Liver (tissue), 9 donors: ENCODE data around the gene SMAP1. TPM values are rescaled to one million over a fixed set of nuclear protein-coding genes. Genes with fewer than 3 reads are reported as not detected.

Source experiments
- DNase-seq: peaks from one replicate; pipeline ENCODE4 v3.0.0-alpha.2; 2017; ENCODE audit warnings: low spot score
- H3K27ac ChIP-seq, 2 donors: one replicate each; pipeline ENCODE4 v1.7.0; 2013; ENCODE audit warnings: inconsistent platforms in 2 of 2, low read length in 2 of 2, control low read depth in 1 of 2, low read depth in 1 of 2, mild to moderate bottlenecking in 1 of 2
- H3K27me3 ChIP-seq, 4 donors: one replicate each; pipeline versions ENCODE4 v1.6.1 to v1.7.0; 2013; ENCODE audit warnings: low read length in 3 of 4, inconsistent platforms in 1 of 4, mild to moderate bottlenecking in 1 of 4, moderate library complexity in 1 of 4; ENCODE audit not compliant: control insufficient read depth in 4 of 4, insufficient read depth in 4 of 4
- H3K36me3 ChIP-seq, 4 donors: one replicate each; pipeline versions ENCODE4 v1.6.1 to v1.7.0; 2013; ENCODE audit warnings: low read length in 3 of 4, mild to moderate bottlenecking in 3 of 4, low read depth in 1 of 4, moderate library complexity in 1 of 4; ENCODE audit not compliant: control insufficient read depth in 4 of 4, insufficient read depth in 3 of 4
- H3K4me1 ChIP-seq, 4 donors: one replicate each; pipeline versions ENCODE4 v1.6.1 to v1.7.0; 2013; ENCODE audit warnings: low read length in 3 of 4, mild to moderate bottlenecking in 3 of 4, moderate library complexity in 1 of 4; ENCODE audit not compliant: control insufficient read depth in 4 of 4, insufficient read depth in 4 of 4
- H3K4me3 ChIP-seq, 3 donors: one replicate each; pipeline versions ENCODE4 v1.6.1 to v1.7.0; 2013; ENCODE audit warnings: low read length in 3 of 3, control low read depth in 1 of 3, low read depth in 1 of 3, mild to moderate bottlenecking in 1 of 3
- H3K9ac ChIP-seq, 2 donors: one replicate each; pipeline ENCODE4 v1.7.0; 2013; ENCODE audit warnings: low read length in 2 of 2, mild to moderate bottlenecking in 2 of 2, moderate library complexity in 2 of 2, control low read depth in 1 of 2, low read depth in 1 of 2
- H3K9me3 ChIP-seq, 4 donors: one replicate each; pipeline versions ENCODE4 v1.6.1 to v1.7.0; 2013; ENCODE audit warnings: low read length in 3 of 4; ENCODE audit not compliant: control insufficient read depth in 4 of 4
- EGR1 ChIP-seq, 2 donors: IDR thresholded peaks; 2 replicates each; pipeline ENCODE4 v1.6.1; 2016 to 2018; ENCODE audit warnings: antibody characterized with exemption in 2 of 2, low read depth in 2 of 2
- FOXA1 ChIP-seq: IDR thresholded peaks from 2 replicates; pipeline ENCODE4 v1.6.1; 2016; ENCODE audit warnings: antibody characterized with exemption
- FOXA2 ChIP-seq: IDR thresholded peaks from 2 replicates; pipeline ENCODE4 v1.6.1; 2016; ENCODE audit warnings: antibody characterized with exemption
- GABPA ChIP-seq, 2 donors: IDR thresholded peaks in 1 of 2; conservative IDR thresholded peaks in 1 of 2; 2 replicates each; pipeline ENCODE4 v1.6.1; 2016; ENCODE audit warnings: antibody characterized with exemption in 2 of 2, mild to moderate bottlenecking in 1 of 2, moderate library complexity in 1 of 2
- HNF4A ChIP-seq, 2 donors: conservative IDR thresholded peaks; 2 replicates each; pipeline ENCODE4 v1.6.1; 2016; ENCODE audit warnings: antibody characterized with exemption in 2 of 2, mild to moderate bottlenecking in 2 of 2
- HNF4G ChIP-seq: IDR thresholded peaks from 2 replicates; pipeline ENCODE4 v1.6.1; 2016; ENCODE audit warnings: antibody characterized with exemption
- NR2F2 ChIP-seq: IDR thresholded peaks from 2 replicates; pipeline ENCODE4 v1.6.1; 2016; ENCODE audit warnings: antibody characterized with exemption
- RAD21 ChIP-seq, 2 donors: IDR thresholded peaks; 2 replicates each; pipeline ENCODE4 v1.6.1; 2016; ENCODE audit warnings: antibody characterized with exemption in 2 of 2, mild to moderate bottlenecking in 2 of 2
- RXRA ChIP-seq, 2 donors: IDR thresholded peaks; 2 replicates each; pipeline ENCODE4 v1.6.1; 2017 to 2018; ENCODE audit warnings: antibody characterized with exemption in 2 of 2, mild to moderate bottlenecking in 1 of 2
- SP1 ChIP-seq: IDR thresholded peaks from 2 replicates; pipeline ENCODE4 v1.6.1; 2018; ENCODE audit warnings: antibody characterized with exemption, mild to moderate bottlenecking
- TAF1 ChIP-seq: conservative IDR thresholded peaks from 2 replicates; pipeline ENCODE4 v1.6.1; 2016; ENCODE audit warnings: antibody characterized with exemption, mild to moderate bottlenecking
- YY1 ChIP-seq: IDR thresholded peaks from 2 replicates; pipeline ENCODE4 v1.6.1; 2016; ENCODE audit warnings: antibody characterized with exemption, mild to moderate bottlenecking
- WGBS: extraction: QIAGEN DNeasy Blood & Tissue Kit; methylation state at CpG from one replicate; pipeline ENCODE4 v1.1.7; 2013; 5-methylcytosine and 5-hydroxymethylcytosine counted together
- polyA plus RNA-seq, 2 donors: library from polyadenylated mRNA; stranded (reverse) in 1 of 2; unstranded in 1 of 2; fragments of 200-250 nt in 1 of 2; fragments of >200 nt in 1 of 2; fragmentation: Nextera tagmentation in 1 of 2; extraction: Ambion mirVana in 1 of 2; gene quantifications; one replicate each; pipeline versions ENCODE4 v1.2.1 to v1.2.3, GENCODE V29; 2013 to 2015
- total RNA-seq, 2 donors: library from RNA; depleted of rRNA; stranded (reverse); fragments of >200 nt; gene quantifications; one replicate each; pipeline ENCODE4 v1.2.3, GENCODE V29; 2014
- TF ChIP-seq, protein P1 (sequence below): IDR thresholded peaks from 2 replicates; pipeline ENCODE4 v1.6.1; 2016; ENCODE audit warnings: antibody characterized with exemption
- TF ChIP-seq, protein P2 (sequence below): fragments of 150-350 bp; IDR thresholded peaks from 2 replicates; pipeline ENCODE4 v1.5.1; 2017; ENCODE audit warnings: improper control_type of control experiment, low read depth, low read length; ENCODE audit not compliant: missing input control
- TF ChIP-seq, protein P3 (sequence below): IDR thresholded peaks from 2 replicates; pipeline ENCODE4 v1.6.1; 2016; ENCODE audit warnings: antibody characterized with exemption, mild to moderate bottlenecking
- TF ChIP-seq, protein P4 (sequence below): IDR thresholded peaks from 2 replicates; pipeline ENCODE4 v1.6.1; 2016; ENCODE audit warnings: antibody characterized with exemption
- TF ChIP-seq, protein P5 (sequence below): IDR thresholded peaks from 2 replicates; pipeline ENCODE4 v1.6.1; 2016; ENCODE audit warnings: antibody characterized with exemption
- donor health status: healthy.
- donor health status: healthy.
- donor health status: healthy.
- donor health status: healthy.
- donor health status: healthy.

Gene SMAP1
- total and polyA plus RNA-seq, 4 donors, result 9.3 to 13.3 (median 12.7) TPM

DNA sequence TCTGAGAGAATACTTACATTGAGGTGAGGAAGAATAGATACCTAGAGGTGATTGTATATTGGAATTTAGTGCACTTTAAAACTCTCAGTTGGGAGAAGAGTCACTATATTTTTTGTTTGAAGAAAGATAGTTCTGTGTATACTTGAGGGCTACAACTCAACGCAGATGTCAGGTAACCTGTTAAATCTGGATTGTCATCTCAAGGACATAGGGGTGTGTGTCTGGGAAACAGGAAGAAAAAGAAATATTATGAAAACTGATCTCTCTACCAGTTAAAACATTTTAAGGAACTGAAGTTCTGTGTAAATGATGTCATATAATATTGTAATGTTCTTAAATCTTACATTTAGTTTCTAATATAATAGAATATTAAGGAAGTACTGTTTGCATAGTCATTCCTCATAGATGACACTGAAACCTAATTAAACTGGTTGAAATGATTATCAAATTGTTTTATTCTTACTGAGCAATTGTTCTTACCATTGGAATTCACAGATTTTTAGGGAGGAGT lies 86.2 kb downstream of the SMAP1 start:
- no peak for DNase-seq
- no peak overlapping the region for H3K27ac ChIP-seq
- no peak overlapping the region for H3K9ac ChIP-seq
- H3K4me1 ChIP-seq, result no peaks in the 10 kb centered on the region
- no peaks in the 10 kb centered on the region for H3K36me3 ChIP-seq
- H3K4me3 ChIP-seq, result no peak overlapping the region
- no peaks in the 10 kb centered on the region for H3K9me3 ChIP-seq
- TF ChIP-seq, protein P1, sequence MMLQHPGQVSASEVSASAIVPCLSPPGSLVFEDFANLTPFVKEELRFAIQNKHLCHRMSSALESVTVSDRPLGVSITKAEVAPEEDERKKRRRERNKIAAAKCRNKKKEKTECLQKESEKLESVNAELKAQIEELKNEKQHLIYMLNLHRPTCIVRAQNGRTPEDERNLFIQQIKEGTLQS, result no peak
- TF ChIP-seq, protein P2, sequence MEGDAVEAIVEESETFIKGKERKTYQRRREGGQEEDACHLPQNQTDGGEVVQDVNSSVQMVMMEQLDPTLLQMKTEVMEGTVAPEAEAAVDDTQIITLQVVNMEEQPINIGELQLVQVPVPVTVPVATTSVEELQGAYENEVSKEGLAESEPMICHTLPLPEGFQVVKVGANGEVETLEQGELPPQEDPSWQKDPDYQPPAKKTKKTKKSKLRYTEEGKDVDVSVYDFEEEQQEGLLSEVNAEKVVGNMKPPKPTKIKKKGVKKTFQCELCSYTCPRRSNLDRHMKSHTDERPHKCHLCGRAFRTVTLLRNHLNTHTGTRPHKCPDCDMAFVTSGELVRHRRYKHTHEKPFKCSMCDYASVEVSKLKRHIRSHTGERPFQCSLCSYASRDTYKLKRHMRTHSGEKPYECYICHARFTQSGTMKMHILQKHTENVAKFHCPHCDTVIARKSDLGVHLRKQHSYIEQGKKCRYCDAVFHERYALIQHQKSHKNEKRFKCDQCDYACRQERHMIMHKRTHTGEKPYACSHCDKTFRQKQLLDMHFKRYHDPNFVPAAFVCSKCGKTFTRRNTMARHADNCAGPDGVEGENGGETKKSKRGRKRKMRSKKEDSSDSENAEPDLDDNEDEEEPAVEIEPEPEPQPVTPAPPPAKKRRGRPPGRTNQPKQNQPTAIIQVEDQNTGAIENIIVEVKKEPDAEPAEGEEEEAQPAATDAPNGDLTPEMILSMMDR, result no peak
- no peak for TF ChIP-seq NR2F2
- no peak for TF ChIP-seq RXRA (IDR thresholded peaks at IDR 0.05)
- TF ChIP-seq GABPA (IDR thresholded peaks at IDR 0.05 in 1 of 2, conservative IDR thresholded peaks at IDR 0.05 in 1 of 2), result no peak
- TF ChIP-seq, protein P3, sequence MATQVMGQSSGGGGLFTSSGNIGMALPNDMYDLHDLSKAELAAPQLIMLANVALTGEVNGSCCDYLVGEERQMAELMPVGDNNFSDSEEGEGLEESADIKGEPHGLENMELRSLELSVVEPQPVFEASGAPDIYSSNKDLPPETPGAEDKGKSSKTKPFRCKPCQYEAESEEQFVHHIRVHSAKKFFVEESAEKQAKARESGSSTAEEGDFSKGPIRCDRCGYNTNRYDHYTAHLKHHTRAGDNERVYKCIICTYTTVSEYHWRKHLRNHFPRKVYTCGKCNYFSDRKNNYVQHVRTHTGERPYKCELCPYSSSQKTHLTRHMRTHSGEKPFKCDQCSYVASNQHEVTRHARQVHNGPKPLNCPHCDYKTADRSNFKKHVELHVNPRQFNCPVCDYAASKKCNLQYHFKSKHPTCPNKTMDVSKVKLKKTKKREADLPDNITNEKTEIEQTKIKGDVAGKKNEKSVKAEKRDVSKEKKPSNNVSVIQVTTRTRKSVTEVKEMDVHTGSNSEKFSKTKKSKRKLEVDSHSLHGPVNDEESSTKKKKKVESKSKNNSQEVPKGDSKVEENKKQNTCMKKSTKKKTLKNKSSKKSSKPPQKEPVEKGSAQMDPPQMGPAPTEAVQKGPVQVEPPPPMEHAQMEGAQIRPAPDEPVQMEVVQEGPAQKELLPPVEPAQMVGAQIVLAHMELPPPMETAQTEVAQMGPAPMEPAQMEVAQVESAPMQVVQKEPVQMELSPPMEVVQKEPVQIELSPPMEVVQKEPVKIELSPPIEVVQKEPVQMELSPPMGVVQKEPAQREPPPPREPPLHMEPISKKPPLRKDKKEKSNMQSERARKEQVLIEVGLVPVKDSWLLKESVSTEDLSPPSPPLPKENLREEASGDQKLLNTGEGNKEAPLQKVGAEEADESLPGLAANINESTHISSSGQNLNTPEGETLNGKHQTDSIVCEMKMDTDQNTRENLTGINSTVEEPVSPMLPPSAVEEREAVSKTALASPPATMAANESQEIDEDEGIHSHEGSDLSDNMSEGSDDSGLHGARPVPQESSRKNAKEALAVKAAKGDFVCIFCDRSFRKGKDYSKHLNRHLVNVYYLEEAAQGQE, result no peak
- no peak for TF ChIP-seq HNF4G
- TF ChIP-seq TAF1, result no peak
- TF ChIP-seq SP1, result no peak
- no peak for TF ChIP-seq FOXA2
- TF ChIP-seq EGR1 (IDR thresholded peaks at IDR 0.05; ENCODE audit: low read depth in 2 of 2), result no peak
- TF ChIP-seq, protein P4, sequence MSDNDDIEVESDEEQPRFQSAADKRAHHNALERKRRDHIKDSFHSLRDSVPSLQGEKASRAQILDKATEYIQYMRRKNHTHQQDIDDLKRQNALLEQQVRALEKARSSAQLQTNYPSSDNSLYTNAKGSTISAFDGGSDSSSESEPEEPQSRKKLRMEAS, result no peak
- no peak for TF ChIP-seq HNF4A (conservative IDR thresholded peaks at IDR 0.05)
- TF ChIP-seq FOXA1, result no peak
- TF ChIP-seq RAD21 (IDR thresholded peaks at IDR 0.05), result no peak
- WGBS, result 73% methylated on average over 1 of the region's 1 CpG
- H3K27me3 ChIP-seq, result no peaks in the 10 kb centered on the region

DNA sequence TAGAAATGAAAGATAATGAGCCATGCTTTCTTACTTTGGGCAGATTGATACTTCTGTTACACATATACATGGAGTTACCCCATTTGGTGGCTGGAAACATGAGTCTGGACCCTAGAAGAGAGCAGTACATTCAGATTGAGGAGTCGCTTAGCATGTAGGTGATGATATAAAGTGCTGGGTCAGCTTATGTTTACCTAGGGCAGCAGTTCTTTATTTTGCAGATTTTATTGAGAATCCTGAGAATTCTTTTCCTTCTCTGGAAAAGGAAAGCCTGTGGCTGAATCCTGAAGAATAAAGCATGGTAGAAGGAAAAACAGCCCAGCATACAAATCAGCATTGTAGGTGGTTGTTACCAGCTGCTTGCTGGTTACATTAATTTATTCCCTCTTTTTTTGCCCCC lies 91.2 kb downstream of the SMAP1 start:
- Histone ChIP-seq H3K4me3 (no peak overlapping the region), H3K36me3 (peaks cover 0 to under 1% (median 0%) of the 10 kb centered on the region in 4 donors), H3K4me1 (no peaks in the 10 kb centered on the region), H3K27me3 (no peaks in the 10 kb centered on the region), H3K27ac (no peak overlapping the region), H3K9me3 (no peaks in the 10 kb centered on the region), H3K9ac (no peak overlapping the region)
- TF ChIP-seq, protein P5, sequence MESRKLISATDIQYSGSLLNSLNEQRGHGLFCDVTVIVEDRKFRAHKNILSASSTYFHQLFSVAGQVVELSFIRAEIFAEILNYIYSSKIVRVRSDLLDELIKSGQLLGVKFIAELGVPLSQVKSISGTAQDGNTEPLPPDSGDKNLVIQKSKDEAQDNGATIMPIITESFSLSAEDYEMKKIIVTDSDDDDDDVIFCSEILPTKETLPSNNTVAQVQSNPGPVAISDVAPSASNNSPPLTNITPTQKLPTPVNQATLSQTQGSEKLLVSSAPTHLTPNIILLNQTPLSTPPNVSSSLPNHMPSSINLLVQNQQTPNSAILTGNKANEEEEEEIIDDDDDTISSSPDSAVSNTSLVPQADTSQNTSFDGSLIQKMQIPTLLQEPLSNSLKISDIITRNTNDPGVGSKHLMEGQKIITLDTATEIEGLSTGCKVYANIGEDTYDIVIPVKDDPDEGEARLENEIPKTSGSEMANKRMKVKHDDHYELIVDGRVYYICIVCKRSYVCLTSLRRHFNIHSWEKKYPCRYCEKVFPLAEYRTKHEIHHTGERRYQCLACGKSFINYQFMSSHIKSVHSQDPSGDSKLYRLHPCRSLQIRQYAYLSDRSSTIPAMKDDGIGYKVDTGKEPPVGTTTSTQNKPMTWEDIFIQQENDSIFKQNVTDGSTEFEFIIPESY, result no peak
- no peak for TF ChIP-seq GABPA (IDR thresholded peaks at IDR 0.05 in 1 of 2, conservative IDR thresholded peaks at IDR 0.05 in 1 of 2)
- TF ChIP-seq HNF4A (conservative IDR thresholded peaks at IDR 0.05), result no peak
- no peak for TF ChIP-seq FOXA1
- no peak for TF ChIP-seq YY1
- TF ChIP-seq RAD21 (IDR thresholded peaks at IDR 0.05), result no peak
- DNase-seq, result no peak
- 52% methylated on average over 1 of the region's 1 CpG for WGBS
